Cardiac atrium fibroblast (primary cell): Measurements from ENCODE around the gene RBBP6. TPM values are rescaled to one million over a fixed set of nuclear protein-coding genes. Genes with fewer than 3 reads are reported as not detected.

ENCODE experiments used
- total RNA-seq: library from RNA; depleted of rRNA; stranded (reverse); fragments of >200 nt; gene quantifications from 2 replicates; pipeline ENCODE4 v1.2.3, GENCODE V29; 2015

RBBP6 gene
- total RNA-seq, result 13.6 and 35.6 TPM in 2 replicates

GRCh38 chr16:24539295-24539849 lies at the start of gene RBBP6:
Gene RBBP6, plus strand, starts transcription at chr16:24539566. Its CDS starts 1,061 bp downstream, at chr16:24540627.

Other genes starting within 250 kb of the RBBP6 start
- 16.6 and 17.2 TPM in 2 replicates for gene TNRC6A, start 190.1 kb downstream of the RBBP6 start, total RNA-seq